CD4-positive, alpha-beta T cell treated with Interleukin-12 subunit alpha and Interleukin-12 subunit beta, for 1 hour (primary cell): ENCODE data around the gene CNPY1.
"Not testable (repeated sequence)": the region's sequence is repeated elsewhere in the genome, so short reads cannot be mapped to it uniquely, and the experiment has no call there.

Experiments
- DNase-seq: peaks from one replicate; pipeline ENCODE4 v3.0.0-alpha.2; 2020

The CNPY1 gene

GRCh38 chr7:155546449-155546848 lies at the start of gene CNPY1:
Gene CNPY1, minus strand, starts transcription at chr7:155546559. Its CDS starts 630 bp downstream, at chr7:155545929.
- not testable (repeated sequence) for DNase-seq

- DNase-seq = no peak
These were observed 48.6 kb upstream of the CNPY1 start for GRCh38 chr7:155594961-155595366.

- DNase-seq = no peak
These were observed 47.9 kb upstream of the CNPY1 start for GRCh38 chr7:155594163-155594732.

GRCh38 chr7:155593461-155594162 lies 47.3 kb upstream of the CNPY1 start:
- no peak for DNase-seq

- DNase-seq = no peak
These were observed 44.9 kb upstream of the CNPY1 start for GRCh38 chr7:155591055-155591775.

GRCh38 chr7:155590215-155591018 lies 44.1 kb upstream of the CNPY1 start:
- peak; percentile 26 for DNase-seq

- DNase-seq = no peak
These were observed 42.9 kb upstream of the CNPY1 start for GRCh38 chr7:155589001-155589980.

- no peak for DNase-seq
These were observed 42.2 kb upstream of the CNPY1 start for GRCh38 chr7:155588468-155588998.

GRCh38 chr7:155587486-155587885 lies 41.1 kb upstream of the CNPY1 start:
- DNase-seq = no peak

DNA sequence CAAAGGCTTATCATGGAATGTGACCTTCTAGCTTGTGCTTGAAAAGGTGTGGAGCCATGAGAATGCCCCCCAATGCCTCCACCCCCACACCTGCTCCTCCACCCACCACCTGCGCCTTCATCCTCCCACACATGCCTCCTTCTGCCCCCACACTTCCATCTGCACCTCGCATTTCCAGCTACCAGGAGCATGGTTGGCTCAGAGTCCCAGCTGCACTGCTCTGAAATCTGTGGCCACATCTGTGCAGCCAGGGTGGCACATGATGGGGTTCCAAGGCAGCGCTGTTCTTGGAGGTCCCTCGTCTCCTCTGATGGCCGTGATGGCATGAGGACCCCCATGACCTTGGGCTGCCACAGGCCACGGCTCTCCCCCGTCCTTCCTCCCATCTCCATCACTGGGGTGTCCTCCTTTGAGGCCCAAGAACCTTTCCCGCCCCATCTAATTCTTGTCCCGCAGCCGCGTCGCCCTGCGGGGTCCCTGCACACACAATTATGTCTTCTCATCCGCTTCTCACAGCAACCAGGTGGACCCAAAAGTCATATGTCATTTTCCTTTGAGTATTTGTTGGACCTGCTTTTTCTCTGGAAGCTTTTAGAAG lies 40.6 kb upstream of the CNPY1 start:
- no peak for DNase-seq

- no peak for DNase-seq
These were observed 39.6 kb upstream of the CNPY1 start for GRCh38 chr7:155585951-155586350.

DNA sequence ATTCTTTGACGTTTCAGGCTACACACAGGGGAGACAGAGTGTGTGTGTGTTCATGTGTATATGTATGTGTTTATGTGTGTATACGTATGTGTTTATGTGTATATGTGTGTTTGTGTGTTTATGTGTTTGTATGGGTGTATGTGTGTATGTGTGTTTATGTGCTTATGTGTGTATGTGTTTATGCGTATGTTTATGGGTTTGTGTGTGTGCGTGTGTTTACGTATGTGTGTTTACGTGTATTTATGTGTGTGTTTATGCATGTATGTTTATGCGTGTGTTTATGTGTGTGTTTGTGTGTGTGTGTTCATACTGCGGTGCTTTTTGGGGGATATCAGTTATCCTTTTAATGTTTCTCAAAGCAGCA lies 39.2 kb upstream of the CNPY1 start:
- no peak for DNase-seq

DNA sequence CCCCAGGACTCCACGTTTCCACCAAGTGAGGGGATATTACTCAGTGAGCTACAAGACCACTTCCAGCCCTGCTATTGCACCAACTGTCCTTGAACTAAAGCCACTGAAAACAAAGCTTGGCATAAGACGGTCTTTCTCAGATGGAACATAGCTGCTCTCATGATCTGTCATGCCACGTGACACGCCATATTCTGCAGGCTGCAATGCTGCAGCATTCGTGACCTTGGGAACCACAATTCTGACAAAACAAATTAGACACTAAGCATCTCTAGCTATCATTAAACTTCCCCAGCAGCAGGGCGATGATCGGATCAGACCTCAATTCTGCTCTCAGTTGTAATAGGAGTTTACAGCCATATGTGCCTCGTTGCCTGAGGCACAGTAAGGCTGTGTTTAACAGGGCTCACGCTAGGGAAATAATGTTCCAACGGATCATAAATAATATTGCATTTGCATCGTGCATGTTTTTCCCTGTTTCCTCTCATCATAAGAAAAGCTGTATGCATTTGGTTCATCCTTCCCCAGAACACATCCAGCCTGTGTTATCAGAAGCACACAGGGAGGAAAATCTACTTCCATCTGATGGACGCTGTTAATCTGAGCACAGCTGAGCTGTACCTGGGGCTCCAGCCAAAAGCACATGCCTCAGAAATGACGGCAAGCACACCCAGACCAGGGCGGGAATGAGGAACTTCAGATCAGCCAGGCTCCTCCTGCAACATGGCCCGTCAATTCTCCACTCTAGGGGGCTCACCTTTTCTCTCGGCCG lies 38.6 kb upstream of the CNPY1 start:
- no peak for DNase-seq

DNA sequence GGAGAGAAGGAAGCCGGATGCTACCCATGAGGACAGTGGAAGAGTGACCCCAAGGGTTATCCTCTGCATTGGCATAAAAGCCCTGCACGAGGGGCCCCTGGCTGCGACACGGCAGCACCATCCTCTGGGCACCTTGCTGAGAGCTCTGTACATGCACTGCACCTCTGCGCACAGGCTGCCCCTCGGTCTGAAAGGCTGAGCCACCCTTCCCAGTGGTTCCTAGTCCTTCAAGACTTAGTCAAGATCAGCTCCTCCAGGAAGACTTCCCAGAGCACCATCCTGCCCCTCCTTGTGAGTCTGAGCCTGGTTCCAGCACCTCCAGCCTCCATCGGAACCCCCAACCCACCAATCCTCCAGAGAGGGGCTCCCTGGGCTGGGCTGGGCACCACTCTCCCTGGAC lies 37.9 kb upstream of the CNPY1 start:
- no peak for DNase-seq

- DNase-seq = no peak
These were observed 37.3 kb upstream of the CNPY1 start for GRCh38 chr7:155583636-155584035.

GRCh38 chr7:155581954-155582353 lies 35.6 kb upstream of the CNPY1 start:
- DNase-seq = no peak

DNA sequence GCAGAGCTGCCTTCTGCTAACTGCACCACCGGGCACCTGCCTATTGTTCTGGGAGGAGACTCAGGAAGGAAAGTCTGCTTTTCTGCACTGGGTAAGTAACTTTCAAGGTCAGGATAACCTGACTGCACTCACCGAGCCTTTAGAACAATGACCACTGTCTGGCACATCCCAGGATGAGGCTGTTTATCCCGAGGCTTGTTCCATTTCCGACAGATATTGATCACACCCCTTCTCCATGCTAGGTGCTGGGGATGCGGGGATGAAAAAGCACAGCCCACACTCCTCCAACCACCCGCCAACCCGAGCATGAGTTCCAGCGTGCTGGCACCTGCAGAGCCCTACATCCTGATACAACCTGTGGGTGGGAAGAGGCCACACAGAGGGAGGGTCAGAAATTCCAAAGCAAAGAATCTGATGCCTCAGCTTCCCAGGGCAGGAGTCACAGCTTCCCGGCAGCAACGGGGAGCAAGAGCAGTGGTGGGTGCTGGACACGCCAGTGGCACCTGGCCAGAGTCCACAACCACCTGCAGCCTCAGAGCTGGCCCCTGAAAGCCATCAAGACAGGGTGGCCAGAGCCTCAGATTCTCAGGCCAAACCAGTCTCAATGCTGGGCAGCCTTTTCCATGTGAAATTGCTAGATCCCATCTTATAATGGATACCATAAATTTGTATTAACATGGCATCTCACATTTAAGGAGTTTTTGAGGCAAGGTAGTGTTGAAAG lies 34.9 kb upstream of the CNPY1 start:
- DNase-seq = no peak

DNA sequence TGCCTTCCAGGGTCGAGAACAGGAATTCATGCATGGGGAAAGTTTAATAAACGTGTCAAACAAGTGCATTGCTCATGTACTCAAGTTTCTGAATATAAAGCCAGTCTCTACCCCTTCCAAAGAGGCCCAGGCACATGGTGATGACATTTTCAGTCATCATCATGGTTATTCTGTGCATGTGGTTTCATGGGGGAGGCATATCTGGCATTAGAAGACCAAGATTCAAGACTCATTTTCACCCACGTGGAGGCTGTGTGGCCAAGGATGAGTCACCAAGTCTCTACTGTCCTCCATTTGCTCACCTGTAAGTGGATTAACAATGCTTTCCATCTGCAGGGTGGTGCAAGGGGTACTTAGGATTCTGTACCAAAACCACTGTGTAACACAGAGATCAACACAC lies 34.0 kb upstream of the CNPY1 start:
- no peak for DNase-seq

- DNase-seq = no peak
These were observed 33.2 kb upstream of the CNPY1 start for GRCh38 chr7:155579565-155579964.

DNA sequence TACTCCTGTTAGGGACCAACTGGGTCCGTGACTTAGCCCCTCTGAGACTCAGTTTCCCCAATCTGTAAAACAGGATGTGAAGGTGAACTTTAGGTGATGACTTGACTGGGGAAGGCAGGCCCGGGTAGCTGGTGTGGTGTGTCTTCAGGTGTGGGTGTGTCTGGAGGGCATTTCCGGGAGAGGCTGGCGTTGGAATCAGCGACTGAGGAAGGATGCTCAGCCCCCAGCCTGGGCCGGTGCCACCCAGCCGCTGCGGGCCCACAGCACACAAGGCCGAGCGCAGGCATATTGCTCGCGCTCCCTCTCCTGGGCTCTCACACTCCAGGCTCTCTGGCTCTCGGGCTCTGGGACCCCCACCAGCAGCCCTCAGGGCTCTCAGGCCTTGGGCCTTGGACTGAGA lies 31.7 kb upstream of the CNPY1 start:
- no peak for DNase-seq
